Right lobe of liver (tissue), 4 donors: ENCODE measurements around the gene RUBCNL.

Experiments used
- POLR2A ChIP-seq: fragments of 450-650 bp; IDR thresholded peaks from one replicate; pipeline ENCODE4 v1.6.1; 2017; ENCODE audit warnings: antibody characterized with exemption, mild to moderate bottlenecking
- TF ChIP-seq, protein P1 (sequence below), 4 donors: fragments of 200-600 bp in 3 of 4; fragments of 450-650 bp in 1 of 4; IDR thresholded peaks; one replicate each; pipeline versions ENCODE4 v1.5.1 to v1.8.0; 2016 to 2022; ENCODE audit warnings: antibody characterized with exemption in 4 of 4, mild to moderate bottlenecking in 2 of 4
- donor health status: DM: no; HTN: no; CAD: no.
- donor health status: DM: no; HTN: no; CAD: no.
- donor health status: DM: no; HTN: yes; CAD: no.

DNA sequence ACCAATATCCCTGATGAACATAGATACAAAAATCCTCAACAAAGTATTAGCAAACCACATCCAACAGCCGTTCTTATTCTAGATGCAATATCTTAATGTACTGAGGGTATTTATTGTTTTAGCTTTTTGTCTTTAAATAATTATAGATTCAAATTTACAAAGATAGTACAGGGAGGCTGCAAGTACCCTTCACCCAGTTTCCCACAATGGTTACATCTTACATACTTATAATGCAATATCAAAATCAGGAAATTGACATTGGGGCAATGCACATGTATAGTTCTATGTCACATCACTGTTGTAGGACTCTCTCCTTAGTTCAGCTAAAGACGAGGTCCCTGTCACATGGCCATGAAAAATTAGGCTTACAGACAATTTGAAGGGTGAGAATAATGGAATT lies 75.8 kb downstream of the RUBCNL start:
- TF ChIP-seq, protein P1, sequence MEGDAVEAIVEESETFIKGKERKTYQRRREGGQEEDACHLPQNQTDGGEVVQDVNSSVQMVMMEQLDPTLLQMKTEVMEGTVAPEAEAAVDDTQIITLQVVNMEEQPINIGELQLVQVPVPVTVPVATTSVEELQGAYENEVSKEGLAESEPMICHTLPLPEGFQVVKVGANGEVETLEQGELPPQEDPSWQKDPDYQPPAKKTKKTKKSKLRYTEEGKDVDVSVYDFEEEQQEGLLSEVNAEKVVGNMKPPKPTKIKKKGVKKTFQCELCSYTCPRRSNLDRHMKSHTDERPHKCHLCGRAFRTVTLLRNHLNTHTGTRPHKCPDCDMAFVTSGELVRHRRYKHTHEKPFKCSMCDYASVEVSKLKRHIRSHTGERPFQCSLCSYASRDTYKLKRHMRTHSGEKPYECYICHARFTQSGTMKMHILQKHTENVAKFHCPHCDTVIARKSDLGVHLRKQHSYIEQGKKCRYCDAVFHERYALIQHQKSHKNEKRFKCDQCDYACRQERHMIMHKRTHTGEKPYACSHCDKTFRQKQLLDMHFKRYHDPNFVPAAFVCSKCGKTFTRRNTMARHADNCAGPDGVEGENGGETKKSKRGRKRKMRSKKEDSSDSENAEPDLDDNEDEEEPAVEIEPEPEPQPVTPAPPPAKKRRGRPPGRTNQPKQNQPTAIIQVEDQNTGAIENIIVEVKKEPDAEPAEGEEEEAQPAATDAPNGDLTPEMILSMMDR (IDR thresholded peaks at IDR 0.05) = no peak
- no peak for TF ChIP-seq POLR2A
